B cell (primary cell): Measurements from ENCODE around the gene CROT. TPM values are rescaled to one million over a fixed set of nuclear protein-coding genes. Genes with fewer than 3 reads are reported as not detected.

Experiments
- ATAC-seq: fragments of 200-7000 bp; cut with Tn5 transposase; one replicate; pipeline ENCODE4 v1.10.0; 2021; ENCODE audit warnings: low read depth, mild to moderate bottlenecking, moderate number of reproducible peaks, moderate library complexity
- CTCF ChIA-PET: fragments of 350-600 bp; sonication (Branson Sonifier 250); formaldehyde crosslinking; loops from one replicate; lab custom pipeline; 2021; ENCODE audit warnings: antibody characterized with exemption, inconsistent platforms; lab: Charles Lee
- POLR2A ChIA-PET: fragments of 350-600 bp; sonication (Branson Sonifier 250); formaldehyde crosslinking; loops from one replicate; lab custom pipeline; 2021; ENCODE audit warnings: antibody characterized with exemption; lab: Charles Lee
- DNase-seq: peaks from one replicate; pipeline ENCODE4 v3.0.0; 2013
- H2AFZ ChIP-seq: 2 replicates; pipeline ENCODE4 v1.6.1; 2012; ENCODE audit warnings: mild to moderate bottlenecking, low read depth, low read length; ENCODE audit not compliant: insufficient read depth, poor library complexity, severe bottlenecking
- H3K27ac ChIP-seq, 2 donors: 1 replicate in 1 of 2; 2 replicates in 1 of 2; pipeline ENCODE4 v1.5.1; 2012 to 2013; ENCODE audit warnings: low read length in 2 of 2, mild to moderate bottlenecking in 2 of 2, moderate library complexity in 1 of 2
- H3K27me3 ChIP-seq, 4 experiments: fragments of 200-600 bp in 1 of 4; sonication (generic) in 1 of 4; replicated peaks in 1 of 4; 1 replicate in 2 of 4; 2 replicates in 2 of 4; pipeline versions ENCODE4 v1.6.1 to v1.7.0; 2013 to 2016; ENCODE audit warnings: low read length in 3 of 4, mild to moderate bottlenecking in 2 of 4, mixed read lengths in 1 of 4, moderate library complexity in 1 of 4; ENCODE audit not compliant: insufficient read depth in 4 of 4, control insufficient read depth in 3 of 4; ENCODE audit errors: control extremely low read depth in 1 of 4
- H3K36me3 ChIP-seq, 2 experiments: replicated peaks in 1 of 2; 1 replicate in 1 of 2; 2 replicates in 1 of 2; pipeline versions ENCODE4 v1.6.1 to v1.7.1; 2013; ENCODE audit warnings: low read length in 1 of 2; ENCODE audit not compliant: insufficient read depth in 2 of 2, control insufficient read depth in 1 of 2; ENCODE audit errors: control extremely low read depth in 1 of 2, extremely low read depth in 1 of 2
- H3K4me1 ChIP-seq, 2 donors: fragments of 200-600 bp in 1 of 2; sonication (generic) in 1 of 2; 1 replicate in 1 of 2; 2 replicates in 1 of 2; pipeline versions ENCODE4 v1.5.1 to v1.6.1; 2013 to 2017; ENCODE audit warnings: low read length in 2 of 2; ENCODE audit not compliant: control insufficient read depth in 2 of 2, insufficient read depth in 2 of 2
- H3K4me2 ChIP-seq: replicated peaks from 2 replicates; pipeline ENCODE3; 2012; ENCODE audit warnings: mild to moderate bottlenecking, low read depth, low read length; ENCODE audit not compliant: poor library complexity, severe bottlenecking
- H3K4me3 ChIP-seq, 5 experiments: fragments of 200-600 bp in 1 of 5; sonication (generic) in 1 of 5; 1 replicate in 3 of 5; 2 replicates in 2 of 5; pipeline versions ENCODE4 v1.5.1 to v1.7.0; 2011 to 2016; ENCODE audit warnings: low read length in 4 of 5, mild to moderate bottlenecking in 4 of 5, low read depth in 2 of 5, control low read depth in 1 of 5, moderate library complexity in 1 of 5; ENCODE audit not compliant: insufficient read depth in 1 of 5; ENCODE audit errors: control extremely low read depth in 1 of 5, extremely low read depth in 1 of 5
- H3K79me2 ChIP-seq: fragments of 200-600 bp; sonication (generic); one replicate; pipeline ENCODE4 v1.6.0; 2016; ENCODE audit warnings: low read length; ENCODE audit not compliant: control insufficient read depth, insufficient read depth
- H3K9ac ChIP-seq: fragments of 200-600 bp; sonication (generic); 2 replicates; pipeline ENCODE4 v1.6.1; 2017; ENCODE audit warnings: mild to moderate bottlenecking, low read length, moderate library complexity
- H3K9me3 ChIP-seq, 3 donors: one replicate each; pipeline versions ENCODE4 v1.6.1 to v1.7.1; 2013; ENCODE audit warnings: low read length in 2 of 3; ENCODE audit not compliant: control insufficient read depth in 2 of 3, insufficient read depth in 1 of 3; ENCODE audit errors: control extremely low read depth in 1 of 3
- H4K20me1 ChIP-seq: 2 replicates; pipeline ENCODE4 v1.6.0; 2012; ENCODE audit warnings: mild to moderate bottlenecking, low read length; ENCODE audit not compliant: insufficient read depth, control insufficient read depth, poor library complexity, severe bottlenecking
- H3K27ac Mint-ChIP-seq: one replicate; pipeline ENCODE4 v1.8.0; 2021; ENCODE audit warnings: mixed read lengths
- H3K27me3 Mint-ChIP-seq: one replicate; pipeline ENCODE4 v1.8.0; 2021; ENCODE audit warnings: mixed read lengths
- H3K4me1 Mint-ChIP-seq: one replicate; pipeline ENCODE4 v1.8.0; 2021; ENCODE audit warnings: mixed read lengths
- H3K4me3 Mint-ChIP-seq: one replicate; pipeline ENCODE4 v1.8.0; 2021; ENCODE audit warnings: mixed read lengths
- H3K9me3 Mint-ChIP-seq: one replicate; pipeline ENCODE4 v1.8.0; 2022; ENCODE audit warnings: mixed read lengths; ENCODE audit not compliant: insufficient read depth
- CTCF ChIP-seq: fragments of 200-600 bp; IDR thresholded peaks from one replicate; pipeline ENCODE4 v1.8.0; 2022; ENCODE audit warnings: antibody characterized with exemption, mild to moderate bottlenecking
- EZH2 ChIP-seq: IDR thresholded peaks from 2 replicates; pipeline ENCODE4 v1.6.1; 2012; ENCODE audit warnings: borderline replicate concordance, low read depth, mild to moderate bottlenecking, moderate library complexity, low read length; ENCODE audit not compliant: insufficient read depth, poor library complexity, severe bottlenecking
- WGBS: methylation state at CpG from one replicate; pipeline ENCODE4 v1.1.5; 2013; ENCODE audit warnings: missing lambda C conversion rate; ENCODE audit not compliant: insufficient coverage; 5-methylcytosine and 5-hydroxymethylcytosine counted together
- intact Hi-C: fragments of 100-400 bp; cut with micrococcal nuclease; formaldehyde crosslinking; loops from one replicate; pipeline ENCODE4 v1.10.0; 2022
- polyA plus RNA-seq: library from polyadenylated mRNA; depleted of rRNA; stranded (reverse); fragments of >200 nt; gene quantifications from 2 replicates; pipeline ENCODE4 v1.2.3, GENCODE V29; 2012
- total RNA-seq, 2 donors: library from RNA; stranded (reverse); fragments of 120-200 nt in 1 of 2; gene quantifications; 1 replicate in 1 of 2; 2 replicates in 1 of 2; pipeline versions ENCODE4 v1.2.3 to v1.2.4, GENCODE V29; 2013 to 2022

CROT gene
- total and polyA plus RNA-seq, 2 donors (not counting 1 experiment from before 2014, with no cell fraction given): 2.7 to 13.3 TPM

- WGBS: no CpG with 5 or more reads among the region's 2 CpGs
- no peak for DNase-seq
- no peak overlapping the region for H3K27ac ChIP-seq
- ChIA-PET POLR2A (interaction anchor here (0.7 kb wide), 1 partner anchor 53 kb away, joined by 3 read pairs; no protein-coding TSS in a partner anchor), CTCF (interaction anchor here (1.1 to 1.4 kb wide), 3 partner anchors 18 to 86 kb away, joined by 4 read pairs; no protein-coding TSS in a partner anchor)
- no peak overlapping the region for H3K4me3 Mint-ChIP-seq
- no peaks in the 10 kb centered on the region for H3K4me1 ChIP-seq
- no peak overlapping the region for H2AFZ ChIP-seq
- H3K27ac Mint-ChIP-seq: no peak overlapping the region
- H3K9me3 Mint-ChIP-seq: no peaks in the 10 kb centered on the region
- H3K36me3 ChIP-seq: peaks cover 9 to 35% of the 10 kb centered on the region in 2 experiments
- H3K4me2 ChIP-seq: no peak overlapping the region
- no peaks in the 10 kb centered on the region for H3K27me3 ChIP-seq
- H3K27me3 Mint-ChIP-seq: no peaks in the 10 kb centered on the region
- no peak overlapping the region for H3K4me3 ChIP-seq
- intact Hi-C loops: no loop called here
- TF ChIP-seq CTCF (no peak), EZH2 (no peak)
- no peak overlapping the region for H3K9ac ChIP-seq
- ATAC-seq: no peak
- no peaks in the 10 kb centered on the region for H4K20me1 ChIP-seq
- H3K79me2 ChIP-seq: no peaks in the 10 kb centered on the region
- H3K9me3 ChIP-seq: no peaks in the 10 kb centered on the region
- H3K4me1 Mint-ChIP-seq: no peaks in the 10 kb centered on the region
Observed at GRCh38 chr7:87398446-87398845, 53.0 kb downstream of the CROT start.

- H3K4me3 ChIP-seq: no peak overlapping the region
- H3K36me3 ChIP-seq: peaks cover 16 to 70% of the 10 kb centered on the region in 2 experiments
- ATAC-seq (no peak), DNase-seq (no peak)
- H3K9ac ChIP-seq: no peak overlapping the region
- H2AFZ ChIP-seq: no peak overlapping the region
- H3K27ac ChIP-seq: no peak overlapping the region
- Mint-ChIP-seq H3K4me3 (no peak overlapping the region), H3K9me3 (no peaks in the 10 kb centered on the region), H3K27ac (no peak overlapping the region), H3K4me1 (no peaks in the 10 kb centered on the region), H3K27me3 (no peaks in the 10 kb centered on the region)
- CTCF ChIA-PET: interaction anchor here (0.7 to 3.7 kb wide), 2 partner anchors 11 to 14 kb away, joined by 3 to 16 read pairs; no protein-coding TSS in a partner anchor
- POLR2A ChIA-PET: no interaction called here
- TF ChIP-seq CTCF: no peak
- no peak for TF ChIP-seq EZH2
- no peaks in the 10 kb centered on the region for H3K9me3 ChIP-seq
- H3K27me3 ChIP-seq: no peaks in the 10 kb centered on the region
- intact Hi-C loops: no loop called here
- no peaks in the 10 kb centered on the region for H4K20me1 ChIP-seq
- no peaks in the 10 kb centered on the region for H3K4me1 ChIP-seq
- no peaks in the 10 kb centered on the region for H3K79me2 ChIP-seq
- no peak overlapping the region for H3K4me2 ChIP-seq
Observed at GRCh38 chr7:87404674-87405073, 59.2 kb downstream of the CROT start.
